T-helper 2 cell treated with Interferon-gamma antibody and Interleukin-4, amounts not matched to agents 5 μg/mL and 100 μg/mL, for 36 hours (primary cell): ENCODE results near the gene GIT2.
A peak's percentile ranks its signal among the peaks of the same experiment; 100 is the strongest.

Experiments used
- DNase-seq: peaks from one replicate; pipeline ENCODE4 v3.0.0; 2021; ENCODE audit warnings: low spot score
- H3K27ac Mint-ChIP-seq: one replicate; pipeline ENCODE4 v1.8.0; 2021; ENCODE audit warnings: mild to moderate bottlenecking, mixed read lengths
- H3K27me3 Mint-ChIP-seq: one replicate; pipeline ENCODE4 v1.8.0; 2021; ENCODE audit warnings: low read depth, mixed read lengths
- H3K36me3 Mint-ChIP-seq: one replicate; pipeline ENCODE4 v1.8.0; 2021; ENCODE audit warnings: low read depth, mixed read lengths
- H3K4me1 Mint-ChIP-seq: one replicate; pipeline ENCODE4 v1.8.0; 2021; ENCODE audit warnings: low read depth, mixed read lengths
- H3K4me3 Mint-ChIP-seq: one replicate; pipeline ENCODE4 v1.8.0; 2022; ENCODE audit warnings: mild to moderate bottlenecking, moderate library complexity, mixed read lengths
- H3K9me3 Mint-ChIP-seq: one replicate; pipeline ENCODE4 v1.8.0; 2021; ENCODE audit warnings: mixed read lengths

The GIT2 gene

GRCh38 chr12:109888179-109889020 is 107.8 kb downstream of the GIT2 start:
- Mint-ChIP-seq H3K4me3 (peak overlapping the region; percentile 70), H3K9me3 (no peaks in the 10 kb centered on the region), H3K36me3 (peaks cover 2% of the 10 kb centered on the region), H3K27me3 (peaks cover 11% of the 10 kb centered on the region), H3K4me1 (peaks cover 47% of the 10 kb centered on the region), H3K27ac (peak overlapping the region; percentile 97)
- DNase-seq: no peak

GRCh38 chr12:109885616-109886015 is 110.6 kb downstream of the GIT2 start:
- no peak overlapping the region for H3K27ac Mint-ChIP-seq
- peaks cover 14% of the 10 kb centered on the region for H3K27me3 Mint-ChIP-seq
- no peak overlapping the region for H3K4me3 Mint-ChIP-seq
- peaks cover 2% of the 10 kb centered on the region for H3K36me3 Mint-ChIP-seq
- no peak for DNase-seq
- no peaks in the 10 kb centered on the region for H3K9me3 Mint-ChIP-seq
- H3K4me1 Mint-ChIP-seq: peaks cover 42% of the 10 kb centered on the region

- DNase-seq: no peak
- Mint-ChIP-seq H3K27ac (no peak overlapping the region), H3K36me3 (peaks cover 1% of the 10 kb centered on the region), H3K9me3 (no peaks in the 10 kb centered on the region), H3K27me3 (peaks cover 14% of the 10 kb centered on the region), H3K4me1 (peaks cover 40% of the 10 kb centered on the region), H3K4me3 (no peak overlapping the region)
Measured at GRCh38 chr12:109883461-109883860, 112.7 kb downstream of the GIT2 start.

- no peak overlapping the region for H3K27ac Mint-ChIP-seq
- H3K4me3 Mint-ChIP-seq: peak overlapping the region; percentile 74
- DNase-seq: no peak
- peaks cover 14% of the 10 kb centered on the region for H3K27me3 Mint-ChIP-seq
- H3K4me1 Mint-ChIP-seq: peaks cover 32% of the 10 kb centered on the region
- H3K9me3 Mint-ChIP-seq: no peaks in the 10 kb centered on the region
- H3K36me3 Mint-ChIP-seq: no peaks in the 10 kb centered on the region
Measured at GRCh38 chr12:109881752-109882151, 114.4 kb downstream of the GIT2 start.

- Mint-ChIP-seq H3K27me3 (peaks cover 14% of the 10 kb centered on the region), H3K27ac (peak overlapping the region; percentile 74)
Measured at GRCh38 chr12:109880938-109881337, 115.2 kb downstream of the GIT2 start.

GRCh38 chr12:109880043-109880931 is 115.9 kb downstream of the GIT2 start, which contains the start of gene GLTP:
TSS of gene GLTP (minus strand) at chr12:109880541. CDS start at chr12:109880374, 167 bp downstream.
- Mint-ChIP-seq H3K27ac (peak within 1 kb of the TSS; percentile 93), H3K4me1 (peaks cover 36% of the 10 kb centered on the region), H3K4me3 (peak within 1 kb of the TSS; percentile 96), H3K9me3 (no peaks in the 10 kb centered on the region), H3K36me3 (no peaks in the 10 kb centered on the region), H3K27me3 (peaks cover 14% of the 10 kb centered on the region)
- DNase-seq: peak; percentile 93

More at GRCh38 chr12:109880938-109881337, 115.2 kb downstream of the GIT2 start:
- DNase-seq: no peak
- H3K9me3 Mint-ChIP-seq: no peaks in the 10 kb centered on the region
- peak overlapping the region; percentile 74 for H3K4me3 Mint-ChIP-seq
- H3K36me3 Mint-ChIP-seq: no peaks in the 10 kb centered on the region
- peaks cover 32% of the 10 kb centered on the region for H3K4me1 Mint-ChIP-seq
